ENCODE measurements around the gene KCNJ9.

- TF ChIP-seq CTCF (IDR thresholded peaks at IDR 0.05; ENCODE audit: low read depth, low read length) (no peak), MAX (IDR thresholded peaks at IDR 0.05; ENCODE audit: low read depth, low read length) (no peak), POLR2A (IDR thresholded peaks at IDR 0.05; ENCODE audit: extremely low read depth, insufficient read length) (no peak), MYC (IDR thresholded peaks at IDR 0.05; ENCODE audit: low read depth, low read length) (no peak)
Observed at GRCh38 chr1:160131803-160132565, 50.6 kb downstream of the KCNJ9 start.

All from NB4 (cell line).